Fibroblast of lung (primary cell): ENCODE data around the gene HTR3D. TPM values are rescaled to one million over a fixed set of nuclear protein-coding genes. Genes with fewer than 3 reads are reported as not detected.
A peak's percentile ranks its signal among the peaks of the same experiment; 100 is the strongest.

Source experiments
- DNase-seq, 2 donors: peaks; one replicate each; pipeline versions ENCODE4 v3.0.0 to v3.0.0-alpha.2; 2010; ENCODE audit warnings: low read depth in 2 of 2
- H2AFZ ChIP-seq: 2 replicates; pipeline ENCODE4 v1.5.1; 2012; ENCODE audit warnings: low read length, control low read depth, inconsistent platforms
- H3K27ac ChIP-seq: 2 replicates; pipeline ENCODE4 v1.5.1; 2011; ENCODE audit warnings: low read length, control low read depth; ENCODE audit not compliant: insufficient read depth
- H3K27me3 ChIP-seq: 2 replicates; pipeline ENCODE4 v1.5.1; 2011; ENCODE audit warnings: mild to moderate bottlenecking, low read length; ENCODE audit not compliant: control insufficient read depth, insufficient read depth
- H3K36me3 ChIP-seq: 2 replicates; pipeline ENCODE4 v1.5.1; 2011; ENCODE audit warnings: low read length; ENCODE audit not compliant: control insufficient read depth, insufficient read depth
- H3K4me1 ChIP-seq: 2 replicates; pipeline ENCODE4 v1.5.1; 2011; ENCODE audit warnings: low read length; ENCODE audit not compliant: control insufficient read depth, insufficient read depth; ENCODE audit errors: extremely low read depth
- H3K4me2 ChIP-seq: 2 replicates; pipeline ENCODE4 v1.5.1; 2011; ENCODE audit warnings: low read length, control low read depth; ENCODE audit not compliant: insufficient read depth; ENCODE audit errors: extremely low read depth
- H3K4me3 ChIP-seq, 4 experiments: fragments of 200-600 bp in 1 of 4; sonication (generic) in 1 of 4; replicated peaks in 1 of 4; 2 replicates each; pipeline ENCODE4 v1.5.1; 2011 to 2016; ENCODE audit warnings: low read length in 4 of 4, low read depth in 3 of 4, mild to moderate bottlenecking in 3 of 4, control low read depth in 2 of 4, inconsistent platforms in 1 of 4, mixed read lengths in 1 of 4; ENCODE audit not compliant: insufficient read depth in 1 of 4; ENCODE audit errors: control extremely low read depth in 1 of 4
- H3K79me2 ChIP-seq: 2 replicates; pipeline ENCODE4 v1.5.1; 2012; ENCODE audit warnings: mild to moderate bottlenecking, low read length, inconsistent platforms; ENCODE audit not compliant: control insufficient read depth, insufficient read depth
- H3K9ac ChIP-seq: 2 replicates; pipeline ENCODE4 v1.5.1; 2011; ENCODE audit warnings: mild to moderate bottlenecking, low read length, control low read depth; ENCODE audit not compliant: insufficient read depth
- H3K9me3 ChIP-seq: 2 replicates; pipeline ENCODE4 v1.5.1; 2012; ENCODE audit warnings: low read depth, low read length; ENCODE audit not compliant: control insufficient read depth, insufficient read depth
- H4K20me1 ChIP-seq: 2 replicates; pipeline ENCODE4 v1.5.1; 2011; ENCODE audit warnings: low read length; ENCODE audit not compliant: control insufficient read depth, insufficient read depth; ENCODE audit errors: extremely low read depth
- CTCF ChIP-seq, 2 donors: IDR thresholded peaks in 1 of 2; conservative IDR thresholded peaks in 1 of 2; 1 replicate in 1 of 2; 2 replicates in 1 of 2; pipeline ENCODE4 v1.5.1; 2011 to 2012; ENCODE audit warnings: low read length in 2 of 2, control low read depth in 1 of 2, inconsistent platforms in 1 of 2, low read depth in 1 of 2, mild to moderate bottlenecking in 1 of 2
- EZH2 ChIP-seq: IDR thresholded peaks from 2 replicates; pipeline ENCODE4 v1.5.1; 2012; ENCODE audit warnings: low read length, control low read depth, mild to moderate bottlenecking; ENCODE audit errors: missing control alignments
- polyA plus RNA-seq, 2 donors: library from polyadenylated mRNA; depleted of rRNA in 1 of 2; stranded (reverse) in 1 of 2; unstranded in 1 of 2; fragments of >200 nt; gene quantifications; 2 replicates each; pipeline ENCODE4 v1.2.1, GENCODE V29; 2011 to 2012; ENCODE audit warnings: missing spikeins in 1 of 2
- total RNA-seq: library from RNA; depleted of rRNA; stranded (reverse); fragments of >200 nt; gene quantifications from 2 replicates; pipeline ENCODE4 v1.2.1, GENCODE V29; 2014

HTR3D gene
- total and polyA plus RNA-seq, 2 donors (not counting 1 experiment from before 2014, with no cell fraction given): not detected

GRCh38 chr3:184039414-184039813 is 7.9 kb downstream of the HTR3D start:
- Histone ChIP-seq H3K36me3 (no peaks in the 10 kb centered on the region), H3K79me2 (no peaks in the 10 kb centered on the region), H3K4me2 (no peak overlapping the region), H3K9ac (no peak overlapping the region), H3K27me3 (no peaks in the 10 kb centered on the region), H4K20me1 (no peaks in the 10 kb centered on the region), H3K4me3 (no peak overlapping the region), H2AFZ (no peak overlapping the region), H3K9me3 (no peaks in the 10 kb centered on the region), H3K27ac (no peak overlapping the region), H3K4me1 (no peaks in the 10 kb centered on the region)
- DNase-seq: peak; percentile 38 to 55
- no peak for TF ChIP-seq CTCF (conservative IDR thresholded peaks at IDR 0.05 in 1 of 2, IDR thresholded peaks at IDR 0.05 in 1 of 2; ENCODE audit: low read depth in 1 of 2, low read length in 2 of 2)
- TF ChIP-seq EZH2: no peak

- Histone ChIP-seq H3K79me2 (no peaks in the 10 kb centered on the region), H3K9ac (no peak overlapping the region), H3K4me1 (no peaks in the 10 kb centered on the region), H3K4me2 (no peak overlapping the region), H4K20me1 (no peaks in the 10 kb centered on the region), H3K27ac (no peak overlapping the region), H2AFZ (no peak overlapping the region), H3K27me3 (no peaks in the 10 kb centered on the region), H3K4me3 (no peak overlapping the region), H3K9me3 (no peaks in the 10 kb centered on the region), H3K36me3 (no peaks in the 10 kb centered on the region)
- peak in 1 of 2 donors; percentile 26 for DNase-seq
- peak; percentile 36 to 42 for TF ChIP-seq CTCF (conservative IDR thresholded peaks at IDR 0.05 in 1 of 2, IDR thresholded peaks at IDR 0.05 in 1 of 2; ENCODE audit: low read depth in 1 of 2, low read length in 2 of 2)
- TF ChIP-seq EZH2: no peak
Observed at GRCh38 chr3:184040010-184040409, 8.5 kb downstream of the HTR3D start.

- no peaks in the 10 kb centered on the region for H3K4me1 ChIP-seq
- no peaks in the 10 kb centered on the region for H3K27me3 ChIP-seq
- H4K20me1 ChIP-seq: no peaks in the 10 kb centered on the region
- no peak overlapping the region for H3K27ac ChIP-seq
- H3K4me2 ChIP-seq: no peak overlapping the region
- no peaks in the 10 kb centered on the region for H3K79me2 ChIP-seq
- H3K9me3 ChIP-seq: no peaks in the 10 kb centered on the region
- no peak overlapping the region for H2AFZ ChIP-seq
- no peaks in the 10 kb centered on the region for H3K36me3 ChIP-seq
- TF ChIP-seq EZH2: no peak
- TF ChIP-seq CTCF (conservative IDR thresholded peaks at IDR 0.05 in 1 of 2, IDR thresholded peaks at IDR 0.05 in 1 of 2; ENCODE audit: low read depth in 1 of 2, low read length in 2 of 2): no peak
- H3K4me3 ChIP-seq: no peak overlapping the region
- DNase-seq: no peak
- H3K9ac ChIP-seq: no peak overlapping the region
Observed at GRCh38 chr3:184042617-184043016, 11.1 kb downstream of the HTR3D start.
